ENCODE measurements around the gene FYB1.
A peak's percentile ranks its signal among the peaks of the same experiment; 100 is the strongest.

FYB1 gene

GRCh38 chr5:39093352-39093751 lies 126.0 kb downstream of the FYB1 start:
- TF ChIP-seq CTCF (IDR thresholded peaks at IDR 0.05; ENCODE audit: unreplicated experiment in 3 of 3): no peak
- Mint-ChIP-seq H3K4me3 (no peak overlapping the region), H3K4me1 (peaks cover 8% of the 10 kb centered on the region), H3K27me3 (ENCODE audit: low read depth) (peaks cover 4% of the 10 kb centered on the region), H3K9me3 (peaks cover 6% of the 10 kb centered on the region), H3K36me3 (ENCODE audit: low read depth) (no peaks in the 10 kb centered on the region), H3K27ac (no peak overlapping the region)

- TF ChIP-seq CTCF (IDR thresholded peaks at IDR 0.05; ENCODE audit: unreplicated experiment in 3 of 3): no peak
- Mint-ChIP-seq H3K9me3 (peaks cover 6% of the 10 kb centered on the region), H3K27ac (peak overlapping the region; percentile 9 to 72 (median 15)), H3K27me3 (ENCODE audit: low read depth) (peaks cover 4% of the 10 kb centered on the region), H3K36me3 (ENCODE audit: low read depth) (no peaks in the 10 kb centered on the region), H3K4me1 (peaks cover 8% of the 10 kb centered on the region), H3K4me3 (no peak overlapping the region)
Observed at GRCh38 chr5:39092581-39093351, 126.6 kb downstream of the FYB1 start.

- no peaks in the 10 kb centered on the region for H3K36me3 Mint-ChIP-seq (ENCODE audit: low read depth)
- TF ChIP-seq CTCF (IDR thresholded peaks at IDR 0.05; ENCODE audit: unreplicated experiment in 3 of 3): no peak
- peak overlapping the region; percentile 9 to 72 (median 15) for H3K27ac Mint-ChIP-seq
- H3K9me3 Mint-ChIP-seq: peaks cover 6% of the 10 kb centered on the region
- peaks cover 4% of the 10 kb centered on the region for H3K27me3 Mint-ChIP-seq (ENCODE audit: low read depth)
- peaks cover 8% of the 10 kb centered on the region for H3K4me1 Mint-ChIP-seq
- H3K4me3 Mint-ChIP-seq: no peak overlapping the region
Observed at GRCh38 chr5:39091940-39092580, 127.3 kb downstream of the FYB1 start.

GRCh38 chr5:39083968-39084367 lies 135.4 kb downstream of the FYB1 start:
- H3K27me3 Mint-ChIP-seq (ENCODE audit: low read depth): peaks cover 14% of the 10 kb centered on the region
- H3K36me3 Mint-ChIP-seq (ENCODE audit: low read depth): no peaks in the 10 kb centered on the region
- no peaks in the 10 kb centered on the region for H3K4me1 Mint-ChIP-seq
- H3K9me3 Mint-ChIP-seq: no peaks in the 10 kb centered on the region
- TF ChIP-seq CTCF (IDR thresholded peaks at IDR 0.05; ENCODE audit: unreplicated experiment in 3 of 3): no peak
- H3K4me3 Mint-ChIP-seq: no peak overlapping the region
- H3K27ac Mint-ChIP-seq: no peak overlapping the region

- no peak for TF ChIP-seq CTCF (IDR thresholded peaks at IDR 0.05; ENCODE audit: unreplicated experiment in 3 of 3)
- H3K36me3 Mint-ChIP-seq (ENCODE audit: low read depth): no peaks in the 10 kb centered on the region
- H3K27me3 Mint-ChIP-seq (ENCODE audit: low read depth): peaks cover 20% of the 10 kb centered on the region
- H3K27ac Mint-ChIP-seq: no peak overlapping the region
- H3K9me3 Mint-ChIP-seq: no peaks in the 10 kb centered on the region
- no peaks in the 10 kb centered on the region for H3K4me1 Mint-ChIP-seq
- H3K4me3 Mint-ChIP-seq: no peak overlapping the region
Observed at GRCh38 chr5:39082995-39083394, 136.4 kb downstream of the FYB1 start.

All from nephron (organoid).